Activated T-helper 1 cell treated with anti-CD3 and anti-CD28 coated beads, Interleukin-12 subunit alpha, Interleukin-12 subunit beta, Interleukin-2, Interleukin-4 antibody, amounts not matched to agents 30 ng/mL and 10 ng/mL and 1 ng/mL, durations not matched to agents 14 hours and 24 hours and 36 hours (primary cell): ENCODE results near the gene LMF1. TPM values are rescaled to one million over a fixed set of nuclear protein-coding genes. Genes with fewer than 3 reads are reported as not detected.
A peak's percentile ranks its signal among the peaks of the same experiment; 100 is the strongest.

Experiments
- DNase-seq: peaks from one replicate; pipeline ENCODE4 v3.0.0; 2021; ENCODE audit warnings: low spot score
- H3K27ac Mint-ChIP-seq: one replicate; pipeline ENCODE4 v1.8.0; 2021; ENCODE audit warnings: mild to moderate bottlenecking, mixed read lengths
- H3K27me3 Mint-ChIP-seq: one replicate; pipeline ENCODE4 v1.8.0; 2022; ENCODE audit warnings: mild to moderate bottlenecking, moderate library complexity, mixed read lengths; ENCODE audit not compliant: insufficient read depth
- H3K36me3 Mint-ChIP-seq: one replicate; pipeline ENCODE4 v1.8.0; 2021; ENCODE audit warnings: low read depth, mixed read lengths
- H3K4me1 Mint-ChIP-seq: one replicate; pipeline ENCODE4 v1.8.0; 2021; ENCODE audit warnings: low read depth, mixed read lengths
- H3K4me3 Mint-ChIP-seq: one replicate; pipeline ENCODE4 v1.8.0; 2021; ENCODE audit warnings: mild to moderate bottlenecking, moderate library complexity, mixed read lengths
- H3K9me3 Mint-ChIP-seq: one replicate; pipeline ENCODE4 v1.8.0; 2021; ENCODE audit warnings: mixed read lengths
- intact Hi-C: fragments of 100-400 bp; cut with micrococcal nuclease; formaldehyde crosslinking; loops from one replicate; pipeline ENCODE4 v1.15.1; 2024
- total RNA-seq: library from RNA; stranded (reverse); gene quantifications from 2 replicates; pipeline ENCODE4 v1.2.3, GENCODE V29; 2022

Gene LMF1
- total RNA-seq, 1 donor from 2014 or later = 10.4 TPM

DNA sequence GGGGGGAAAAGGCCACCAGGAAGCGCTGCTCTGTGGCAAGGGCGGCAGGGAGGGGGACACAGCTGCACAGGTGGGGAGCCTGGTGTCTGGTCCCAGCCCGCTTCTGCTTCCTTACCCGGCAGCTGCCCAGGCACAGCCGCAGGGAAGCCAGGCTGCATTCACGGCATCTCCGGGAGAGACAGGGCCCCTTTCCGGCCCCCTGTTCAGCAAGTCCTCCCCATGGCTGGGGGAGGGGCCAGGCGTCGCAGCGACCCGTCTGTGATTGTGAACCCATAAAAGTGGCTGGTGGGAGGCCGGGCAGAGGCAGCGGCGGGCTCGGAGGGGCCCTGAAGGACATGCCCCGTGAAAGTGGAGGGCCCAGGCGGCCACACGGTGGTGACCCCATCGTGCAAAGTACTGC, 39.5 kb upstream of the LMF1 start:
- H3K36me3 Mint-ChIP-seq = no peaks in the 10 kb centered on the region
- H3K9me3 Mint-ChIP-seq = no peaks in the 10 kb centered on the region
- H3K27ac Mint-ChIP-seq = no peak overlapping the region
- intact Hi-C loops = no loop called here
- H3K4me1 Mint-ChIP-seq = peaks cover 5% of the 10 kb centered on the region
- H3K4me3 Mint-ChIP-seq = no peak overlapping the region
- peaks cover 9% of the 10 kb centered on the region for H3K27me3 Mint-ChIP-seq
- DNase-seq = no peak

DNA sequence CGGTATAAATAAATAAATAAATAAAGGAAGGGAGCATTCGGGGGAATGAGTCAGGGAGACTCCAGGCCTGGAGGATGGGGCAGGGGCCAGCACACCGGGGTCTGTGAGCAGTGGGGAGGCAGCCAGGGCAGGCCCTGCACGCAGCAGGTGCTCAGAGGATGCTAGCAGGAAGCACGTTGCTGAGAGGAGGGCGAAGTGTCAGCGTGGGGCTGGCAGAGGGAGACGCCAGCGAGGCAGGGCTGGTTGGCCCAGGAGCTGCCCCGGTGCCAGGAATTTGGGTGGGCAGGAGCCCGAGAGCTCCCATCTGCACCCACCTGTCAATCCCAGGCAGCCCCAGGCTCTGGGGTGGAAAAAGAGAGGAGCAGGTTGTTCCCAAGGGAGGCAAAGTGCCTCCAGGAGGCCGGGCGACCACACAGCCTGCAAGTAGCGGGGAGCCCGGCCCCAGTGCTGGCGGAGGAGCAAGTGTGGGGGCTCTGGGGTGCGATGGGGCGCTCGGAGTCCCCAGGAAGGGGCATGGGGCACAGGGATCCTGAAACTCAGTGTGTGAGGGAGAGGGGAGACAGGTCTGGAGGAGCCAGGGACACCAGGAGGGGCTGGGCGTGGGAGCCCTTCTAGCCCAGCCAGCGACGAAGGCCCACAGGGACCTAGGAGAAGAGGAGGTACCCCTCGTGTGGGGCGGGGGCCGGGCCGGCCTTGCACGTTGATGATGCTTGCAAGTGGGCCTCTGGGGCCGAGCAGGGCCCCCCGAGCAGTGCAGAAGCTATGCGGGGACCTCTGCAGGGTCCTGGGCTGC, 38.8 kb upstream of the LMF1 start:
- intact Hi-C loops = no loop called here
- Mint-ChIP-seq H3K27me3 (peaks cover 9% of the 10 kb centered on the region), H3K9me3 (no peaks in the 10 kb centered on the region), H3K4me3 (no peak overlapping the region), H3K36me3 (no peaks in the 10 kb centered on the region), H3K27ac (no peak overlapping the region), H3K4me1 (peaks cover 5% of the 10 kb centered on the region)
- no peak for DNase-seq

DNA sequence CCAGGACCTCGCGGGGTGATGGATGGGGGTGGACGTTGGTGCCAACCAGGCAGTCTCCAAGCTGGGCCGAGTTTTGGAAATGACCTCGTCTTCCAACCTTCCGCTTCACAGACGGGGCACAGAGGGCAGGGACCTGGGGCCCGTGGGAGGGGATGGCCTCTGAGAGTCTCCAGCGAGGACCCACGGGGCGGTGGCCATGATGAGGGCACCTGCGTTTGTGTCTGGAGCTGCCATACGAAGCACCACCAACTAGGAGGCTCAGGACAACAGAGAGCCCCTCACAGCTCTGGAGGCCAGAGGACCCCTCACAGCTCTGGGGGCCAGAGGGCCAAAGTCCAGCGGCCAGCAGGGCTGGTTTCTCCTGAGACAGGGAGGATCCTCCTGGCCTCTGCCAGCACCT, 37.3 kb upstream of the LMF1 start:
- intact Hi-C loops = no loop called here
- H3K9me3 Mint-ChIP-seq = no peaks in the 10 kb centered on the region
- no peaks in the 10 kb centered on the region for H3K36me3 Mint-ChIP-seq
- peaks cover 11% of the 10 kb centered on the region for H3K4me1 Mint-ChIP-seq
- DNase-seq = no peak
- H3K27ac Mint-ChIP-seq = no peak overlapping the region
- no peak overlapping the region for H3K4me3 Mint-ChIP-seq
- H3K27me3 Mint-ChIP-seq = peaks cover 10% of the 10 kb centered on the region

DNA sequence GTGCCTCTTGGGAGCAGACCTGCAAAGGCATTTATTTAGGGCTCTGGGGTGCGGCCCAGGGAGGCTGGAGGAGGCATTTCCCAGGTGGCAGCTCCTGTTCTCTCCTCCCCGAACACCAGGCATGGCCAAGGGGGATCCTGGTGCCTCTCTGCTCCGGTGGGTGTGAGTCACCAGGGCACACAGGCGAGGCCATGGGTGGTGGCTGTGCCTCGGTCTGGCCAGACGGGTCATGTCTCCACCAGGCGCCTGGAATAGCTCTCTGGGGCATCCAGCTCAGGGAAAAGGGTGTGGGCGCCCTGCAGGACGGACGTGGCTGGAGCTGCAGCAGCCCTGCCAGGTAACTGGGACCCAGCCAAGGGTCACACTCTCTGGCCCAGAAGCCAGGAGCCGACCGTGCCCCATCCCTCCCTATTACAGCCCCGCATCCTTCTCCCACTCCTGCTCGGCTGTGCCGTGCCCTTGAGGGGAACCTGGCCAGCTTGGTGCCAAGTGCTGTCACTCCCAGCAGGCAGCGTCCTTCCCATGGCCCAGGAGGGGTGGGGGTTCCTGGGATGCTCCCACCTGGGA, 36.6 kb upstream of the LMF1 start:
- Mint-ChIP-seq H3K27me3 (peaks cover 10% of the 10 kb centered on the region), H3K36me3 (no peaks in the 10 kb centered on the region), H3K4me3 (no peak overlapping the region), H3K4me1 (peaks cover 11% of the 10 kb centered on the region), H3K9me3 (no peaks in the 10 kb centered on the region), H3K27ac (no peak overlapping the region)
- intact Hi-C loops = no loop called here
- no peak for DNase-seq

DNA sequence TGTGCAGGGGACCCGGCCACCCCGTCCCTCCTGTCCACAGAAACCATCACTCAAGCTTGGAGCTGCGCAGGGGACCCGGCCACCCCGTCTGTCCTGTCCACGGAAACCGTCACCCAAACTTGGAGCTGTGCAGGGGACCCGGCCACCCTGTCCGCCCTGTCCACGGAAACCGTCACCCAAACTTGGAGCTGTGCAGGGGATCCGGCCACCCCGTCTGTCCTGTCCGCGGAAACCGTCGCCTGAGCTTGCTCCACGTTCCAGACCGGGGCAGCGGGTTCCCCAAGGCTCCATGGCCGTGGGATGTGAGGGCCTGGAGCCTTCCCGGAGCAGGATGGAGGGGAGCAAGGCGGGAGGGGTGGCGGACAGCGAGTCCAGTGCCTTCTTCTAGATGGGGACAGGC, 36.0 kb upstream of the LMF1 start:
- Mint-ChIP-seq H3K27ac (no peak overlapping the region), H3K9me3 (no peaks in the 10 kb centered on the region), H3K27me3 (peaks cover 10% of the 10 kb centered on the region), H3K36me3 (no peaks in the 10 kb centered on the region), H3K4me3 (no peak overlapping the region), H3K4me1 (peaks cover 11% of the 10 kb centered on the region)
- DNase-seq = no peak
- intact Hi-C loops = no loop called here

DNA sequence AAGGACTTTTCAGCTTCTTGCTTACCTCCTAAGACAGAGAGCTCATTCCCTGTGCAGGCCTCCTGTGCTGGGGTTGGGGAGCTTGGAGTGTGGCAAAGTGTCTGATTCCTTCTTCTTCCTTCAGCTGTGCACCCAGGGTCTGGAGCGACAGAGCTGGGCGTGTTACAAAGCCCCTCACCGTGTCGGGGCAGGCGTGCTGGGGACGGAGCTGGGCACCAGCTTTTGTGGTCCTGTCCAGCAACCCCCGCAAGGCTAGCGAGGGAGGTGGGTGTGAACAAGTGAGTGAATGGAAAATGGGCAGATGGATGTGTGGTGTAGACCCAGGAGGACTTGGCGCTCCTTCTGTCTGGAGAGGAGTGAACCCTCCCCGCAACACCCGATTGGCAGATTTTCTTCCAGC, 34.5 kb upstream of the LMF1 start:
- DNase-seq = no peak
- no peak overlapping the region for H3K27ac Mint-ChIP-seq
- no peak overlapping the region for H3K4me3 Mint-ChIP-seq
- no peaks in the 10 kb centered on the region for H3K36me3 Mint-ChIP-seq
- intact Hi-C loops = no loop called here
- peaks cover 16% of the 10 kb centered on the region for H3K27me3 Mint-ChIP-seq
- H3K9me3 Mint-ChIP-seq = no peaks in the 10 kb centered on the region
- peaks cover 11% of the 10 kb centered on the region for H3K4me1 Mint-ChIP-seq

DNA sequence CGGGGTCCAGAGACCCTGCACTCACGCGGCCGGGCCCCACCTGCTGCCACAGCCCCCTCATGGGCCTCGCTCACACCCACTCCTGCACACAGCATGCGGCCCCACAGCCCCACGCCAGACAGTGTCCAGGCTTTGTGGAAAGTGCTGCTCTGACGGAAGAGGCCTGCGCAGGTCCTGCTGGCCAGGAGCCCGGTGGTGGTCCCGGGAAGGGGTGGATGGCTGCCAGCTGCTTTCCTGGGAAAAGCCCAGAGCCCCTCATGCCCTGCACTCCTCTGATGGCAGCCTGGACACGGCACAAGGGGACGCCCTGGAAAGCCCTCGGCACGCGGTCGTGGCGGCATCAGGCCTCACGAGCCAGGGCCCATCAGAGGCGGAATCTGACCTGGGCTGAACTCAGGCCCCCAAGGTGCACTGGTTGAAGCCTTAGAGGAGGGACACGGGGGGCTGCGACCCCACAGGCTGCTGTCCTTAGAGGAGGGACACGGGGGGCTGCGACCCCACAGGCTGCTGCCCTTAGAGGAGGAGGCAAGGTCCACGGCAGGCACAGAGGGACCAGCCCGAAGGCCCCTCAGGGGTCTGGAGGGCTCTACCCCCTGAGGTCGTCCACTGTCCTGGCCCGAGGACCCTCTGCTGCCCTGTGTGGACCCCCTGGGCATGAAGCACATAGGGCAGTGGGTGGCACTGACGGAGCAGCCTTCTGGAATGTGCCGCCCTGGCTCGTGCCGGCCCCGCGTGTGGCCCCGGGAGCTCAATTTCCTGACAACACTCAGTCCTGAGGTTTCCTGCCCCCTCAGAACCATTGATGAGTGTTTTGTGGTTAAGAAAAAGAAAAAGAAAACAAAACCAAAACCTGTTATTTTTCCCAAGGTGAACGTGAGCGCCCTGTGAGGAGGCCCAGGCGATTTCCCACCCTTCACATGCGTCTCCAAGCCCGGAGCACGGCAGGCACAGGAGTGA, 32.9 kb upstream of the LMF1 start:
- DNase-seq = peak; percentile 29
- H3K27ac Mint-ChIP-seq = no peak overlapping the region
- no peaks in the 10 kb centered on the region for H3K9me3 Mint-ChIP-seq
- intact Hi-C loops = loop anchor here (1.0 kb wide), 1 partner anchor 32 kb away; no protein-coding TSS in a partner anchor
- peaks cover 11% of the 10 kb centered on the region for H3K4me1 Mint-ChIP-seq
- peaks cover 18% of the 10 kb centered on the region for H3K27me3 Mint-ChIP-seq
- peak overlapping the region; percentile 11 for H3K4me3 Mint-ChIP-seq
- H3K36me3 Mint-ChIP-seq = no peaks in the 10 kb centered on the region

DNA sequence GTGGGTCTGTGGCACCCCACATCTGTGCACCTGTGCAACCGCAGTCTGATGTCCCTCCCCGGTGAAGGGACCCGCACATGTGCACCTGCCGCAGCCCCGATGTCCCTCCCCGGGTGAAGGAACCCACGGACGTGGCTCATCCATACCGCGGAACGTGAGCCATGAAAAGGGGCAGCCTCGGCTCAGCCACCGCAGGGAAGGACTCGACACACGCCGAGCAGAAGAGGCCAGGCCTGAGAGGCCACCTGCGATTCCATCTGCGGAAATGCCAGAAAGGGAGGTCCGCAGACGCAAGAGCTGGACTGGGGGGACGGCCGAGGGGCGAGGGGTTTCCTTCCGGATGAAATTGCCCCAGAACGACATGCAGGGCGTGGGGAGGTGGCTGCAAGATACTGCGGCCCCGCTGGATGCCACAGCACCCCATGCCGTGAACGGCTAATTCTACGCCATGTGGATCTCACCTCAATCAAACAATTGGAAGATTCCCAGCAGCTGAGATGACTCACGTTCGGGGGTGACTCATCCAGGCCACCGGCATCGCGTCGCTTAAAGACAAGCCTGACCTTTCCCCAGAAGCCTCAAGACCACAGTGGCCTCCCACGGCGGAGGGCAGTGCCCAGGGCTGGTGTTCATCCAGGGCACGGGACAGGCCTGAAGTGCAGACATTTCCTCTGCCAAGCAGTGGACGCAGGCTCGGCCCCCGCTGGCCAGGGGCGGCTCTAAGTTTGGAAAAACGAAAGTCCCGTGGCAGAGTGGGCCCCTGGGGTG, 31.8 kb upstream of the LMF1 start:
- peaks cover 21% of the 10 kb centered on the region for H3K27me3 Mint-ChIP-seq
- peak; percentile 18 for DNase-seq
- intact Hi-C loops = no loop called here
- H3K4me3 Mint-ChIP-seq = peak overlapping the region; percentile 30
- H3K9me3 Mint-ChIP-seq = no peaks in the 10 kb centered on the region
- H3K27ac Mint-ChIP-seq = peak overlapping the region; percentile 61
- H3K4me1 Mint-ChIP-seq = peaks cover 17% of the 10 kb centered on the region
- no peaks in the 10 kb centered on the region for H3K36me3 Mint-ChIP-seq

DNA sequence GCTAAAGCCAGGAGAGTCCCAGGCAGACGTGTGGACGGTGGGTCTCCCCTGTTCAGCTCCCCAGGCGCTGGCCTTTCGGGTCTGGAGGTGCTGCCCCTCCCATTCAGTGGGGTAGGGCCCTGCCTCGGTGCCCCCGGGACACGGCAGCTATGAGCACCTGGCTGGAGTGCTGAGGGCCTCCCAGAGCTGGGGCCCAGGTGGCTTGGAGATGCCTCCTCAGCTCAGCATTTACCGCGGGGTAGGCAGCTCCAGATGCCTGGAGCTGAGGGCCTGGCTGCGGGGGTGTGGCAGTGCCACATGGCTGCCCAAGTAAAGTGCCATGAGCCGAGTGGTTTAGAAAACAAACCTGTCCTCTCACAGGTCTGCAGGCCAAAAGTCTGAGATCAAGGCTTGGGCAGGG, 30.3 kb upstream of the LMF1 start:
- no peak overlapping the region for H3K4me3 Mint-ChIP-seq
- no peak overlapping the region for H3K27ac Mint-ChIP-seq
- no peaks in the 10 kb centered on the region for H3K36me3 Mint-ChIP-seq
- peaks cover 26% of the 10 kb centered on the region for H3K27me3 Mint-ChIP-seq
- no peaks in the 10 kb centered on the region for H3K9me3 Mint-ChIP-seq
- intact Hi-C loops = no loop called here
- DNase-seq = no peak
- H3K4me1 Mint-ChIP-seq = peaks cover 29% of the 10 kb centered on the region

DNA sequence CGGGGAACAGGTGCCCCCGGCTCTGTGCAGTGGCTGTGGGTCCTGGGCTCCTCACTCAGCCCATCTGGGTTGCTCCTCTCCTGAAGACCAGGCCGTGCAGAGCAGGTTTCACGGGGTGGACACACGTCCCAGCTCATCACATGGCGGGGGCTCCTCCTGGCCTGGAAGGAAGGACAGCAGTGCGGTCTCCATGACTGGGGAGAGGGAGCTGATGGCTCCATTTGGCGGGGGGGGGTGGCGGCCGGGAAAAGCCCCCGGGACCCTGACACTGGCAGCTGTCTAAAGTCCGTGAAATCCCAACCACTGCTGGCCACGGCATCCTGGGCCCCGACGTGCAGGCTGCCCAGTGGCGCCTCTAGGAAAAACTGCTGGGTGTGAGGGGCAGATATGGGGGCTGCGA, 29.8 kb upstream of the LMF1 start:
- no peak overlapping the region for H3K4me3 Mint-ChIP-seq
- DNase-seq = no peak
- no peaks in the 10 kb centered on the region for H3K9me3 Mint-ChIP-seq
- intact Hi-C loops = no loop called here
- H3K36me3 Mint-ChIP-seq = no peaks in the 10 kb centered on the region
- H3K27me3 Mint-ChIP-seq = peaks cover 23% of the 10 kb centered on the region
- no peak overlapping the region for H3K27ac Mint-ChIP-seq
- H3K4me1 Mint-ChIP-seq = peaks cover 25% of the 10 kb centered on the region

DNA sequence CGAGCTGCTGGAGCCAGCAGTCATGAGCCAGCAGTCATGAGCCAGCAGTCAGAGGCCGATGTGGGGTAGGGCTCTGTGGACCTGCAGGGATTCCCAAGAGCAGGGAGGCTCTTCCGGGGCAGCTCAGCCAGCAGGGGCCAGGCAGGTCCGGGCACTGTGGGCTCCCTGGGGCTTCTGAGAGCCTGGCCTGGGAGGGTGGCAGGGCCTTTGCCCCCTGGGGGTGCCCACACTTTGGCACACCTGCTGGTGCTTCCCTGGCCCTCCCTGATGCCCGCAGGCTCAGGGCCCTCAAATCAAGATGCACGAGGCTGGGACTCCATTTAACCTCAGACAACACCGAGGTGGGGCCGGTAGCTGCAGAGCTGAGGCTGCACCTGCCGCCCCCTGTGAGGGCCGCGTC, 28.9 kb upstream of the LMF1 start:
- Mint-ChIP-seq H3K4me3 (no peak overlapping the region), H3K4me1 (peaks cover 33% of the 10 kb centered on the region), H3K9me3 (no peaks in the 10 kb centered on the region), H3K36me3 (no peaks in the 10 kb centered on the region), H3K27ac (no peak overlapping the region), H3K27me3 (peaks cover 25% of the 10 kb centered on the region)
- no peak for DNase-seq
- intact Hi-C loops = no loop called here

DNA sequence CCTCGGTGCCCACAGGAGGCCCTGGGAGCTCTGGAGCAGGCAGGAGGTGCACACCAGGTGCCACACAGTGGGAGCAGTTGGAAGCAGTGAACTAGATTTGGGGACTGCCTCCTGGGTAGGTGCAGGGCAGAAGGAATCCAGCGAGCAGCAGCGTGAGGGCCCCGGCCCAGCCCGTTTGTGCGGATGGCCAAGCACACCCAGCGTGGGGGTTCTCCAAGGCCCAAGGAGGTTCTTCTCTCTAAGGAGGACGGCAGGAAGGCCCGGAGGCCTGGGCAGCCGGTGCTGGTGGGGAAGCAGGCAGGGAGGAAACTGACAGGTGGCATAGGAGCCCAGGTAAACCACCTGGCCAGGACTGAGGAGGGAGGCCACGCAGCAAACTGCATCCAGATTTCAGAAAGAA, 27.8 kb upstream of the LMF1 start:
- Mint-ChIP-seq H3K4me3 (no peak overlapping the region), H3K27ac (no peak overlapping the region), H3K27me3 (peaks cover 23% of the 10 kb centered on the region), H3K9me3 (no peaks in the 10 kb centered on the region), H3K36me3 (no peaks in the 10 kb centered on the region), H3K4me1 (peaks cover 31% of the 10 kb centered on the region)
- DNase-seq = no peak
- intact Hi-C loops = no loop called here
